ENCODE results near the gene STRA6. TPM values are rescaled to one million over a fixed set of nuclear protein-coding genes. Genes with fewer than 3 reads are reported as not detected.

The STRA6 gene
- total RNA-seq, 1 donor from 2014 or later = 1.8 TPM

- TF ChIP-seq CTCF (IDR thresholded peaks at IDR 0.05; ENCODE audit: insufficient read depth, low read length, poor library complexity, severe bottlenecking) = no peak
- no peak for DNase-seq (ENCODE audit: low read depth)
These were observed 36.6 kb upstream of the STRA6 start for GRCh38 chr15:74239051-74239705.

GRCh38 chr15:74235962-74236361 is 33.4 kb upstream of the STRA6 start, which contains the start of gene CCDC33:
Gene CCDC33, plus strand, starts transcription at chr15:74236326. Its CDS starts 394 bp downstream, at chr15:74236720.
- Histone ChIP-seq H3K27me3 (ENCODE audit: control insufficient read depth, insufficient read depth, low read length) (no peaks in the 10 kb centered on the region), H3K4me3 (ENCODE audit: low read depth, low read length) (no peak within 1 kb of the TSS), H3K36me3 (ENCODE audit: control insufficient read depth, insufficient read depth, low read length) (no peaks in the 10 kb centered on the region)
- no peak for TF ChIP-seq CTCF (IDR thresholded peaks at IDR 0.05; ENCODE audit: insufficient read depth, low read length, poor library complexity, severe bottlenecking)
- no peak for DNase-seq (ENCODE audit: low read depth)

More at GRCh38 chr15:74239051-74239705, 36.6 kb upstream of the STRA6 start:
- H3K4me3 ChIP-seq (ENCODE audit: low read depth, low read length) = no peak overlapping the region
- no peaks in the 10 kb centered on the region for H3K27me3 ChIP-seq (ENCODE audit: control insufficient read depth, insufficient read depth, low read length)
- no peaks in the 10 kb centered on the region for H3K36me3 ChIP-seq (ENCODE audit: control insufficient read depth, insufficient read depth, low read length)

GRCh38 chr15:74234598-74234875 is 31.9 kb upstream of the STRA6 start:
- Histone ChIP-seq H3K36me3 (ENCODE audit: control insufficient read depth, insufficient read depth, low read length) (no peaks in the 10 kb centered on the region), H3K27me3 (ENCODE audit: control insufficient read depth, insufficient read depth, low read length) (peaks cover 2% of the 10 kb centered on the region), H3K4me3 (ENCODE audit: low read depth, low read length) (no peak overlapping the region)
- DNase-seq (ENCODE audit: low read depth) = no peak
- peak; percentile 4 for TF ChIP-seq CTCF (IDR thresholded peaks at IDR 0.05; ENCODE audit: insufficient read depth, low read length, poor library complexity, severe bottlenecking)

GRCh38 chr15:74233851-74234597 is 31.4 kb upstream of the STRA6 start:
- no peak for DNase-seq (ENCODE audit: low read depth)
- Histone ChIP-seq H3K4me3 (ENCODE audit: low read depth, low read length) (no peak overlapping the region), H3K36me3 (ENCODE audit: control insufficient read depth, insufficient read depth, low read length) (no peaks in the 10 kb centered on the region), H3K27me3 (ENCODE audit: control insufficient read depth, insufficient read depth, low read length) (peaks cover 2% of the 10 kb centered on the region)
- no peak for TF ChIP-seq CTCF (IDR thresholded peaks at IDR 0.05; ENCODE audit: insufficient read depth, low read length, poor library complexity, severe bottlenecking)

GRCh38 chr15:74233373-74233772 is 30.8 kb upstream of the STRA6 start:
- DNase-seq (ENCODE audit: low read depth) = no peak
- peaks cover 2% of the 10 kb centered on the region for H3K27me3 ChIP-seq (ENCODE audit: control insufficient read depth, insufficient read depth, low read length)

More at GRCh38 chr15:74233373-74233772, 30.8 kb upstream of the STRA6 start:
- no peak overlapping the region for H3K4me3 ChIP-seq (ENCODE audit: low read depth, low read length)
- no peak for TF ChIP-seq CTCF (IDR thresholded peaks at IDR 0.05; ENCODE audit: insufficient read depth, low read length, poor library complexity, severe bottlenecking)
- no peaks in the 10 kb centered on the region for H3K36me3 ChIP-seq (ENCODE audit: control insufficient read depth, insufficient read depth, low read length)
